Left lung (tissue), 10 donors: ENCODE results near the gene ARMH2. TPM values are rescaled to one million over a fixed set of nuclear protein-coding genes. Genes with fewer than 3 reads are reported as not detected.

Experiments used
- ATAC-seq: fragments of 200-7000 bp; cut with Tn5 transposase; one replicate; pipeline ENCODE4 v1.9.1; 2020; ENCODE audit warnings: moderate library complexity
- DNase-seq, 4 donors: peaks; one replicate each; pipeline ENCODE4 v3.0.0-alpha.2; 2013 to 2020
- H3K27ac ChIP-seq, 2 donors: fragments of 200-600 bp; sonication (generic) in 1 of 2; one replicate each; pipeline versions ENCODE4 v1.5.0 to v1.8.0; 2020 to 2021
- H3K27me3 ChIP-seq, 2 donors: fragments of 200-600 bp; sonication (generic) in 1 of 2; one replicate each; pipeline versions ENCODE4 v1.5.0 to v1.8.0; 2020 to 2021
- H3K36me3 ChIP-seq, 2 donors: fragments of 200-600 bp; sonication (generic) in 1 of 2; one replicate each; pipeline versions ENCODE4 v1.5.0 to v1.8.0; 2020 to 2021
- H3K4me1 ChIP-seq, 2 donors: fragments of 200-600 bp; one replicate each; pipeline ENCODE4 v1.8.0; 2021
- H3K4me3 ChIP-seq, 2 donors: fragments of 200-600 bp; sonication (generic) in 1 of 2; one replicate each; pipeline versions ENCODE4 v1.5.0 to v1.8.0; 2020 to 2021; ENCODE audit warnings: mild to moderate bottlenecking in 1 of 2
- H3K9me3 ChIP-seq, 2 donors: fragments of 200-600 bp; sonication (generic) in 1 of 2; one replicate each; pipeline versions ENCODE4 v1.5.0 to v1.8.0; 2020 to 2021
- intact Hi-C, 2 donors: fragments of 100-400 bp; cut with DNase I; formaldehyde crosslinking; loops; one replicate each; pipeline versions ENCODE4 v1.11.2 to v1.14.2; 2022
- polyA plus RNA-seq, 6 donors: library from polyadenylated mRNA; unstranded; fragments of 120-200 nt; gene quantifications; one replicate each; pipeline ENCODE4 v1.2.1, GENCODE V29; 2013; ENCODE audit not compliant: insufficient read length in 6 of 6
- total RNA-seq, 2 donors: library from RNA; stranded (reverse); fragmentation: NEBNext Ultra II Directional; extraction: Animal tissue kit (Norgen Biotek cat#: 25700); gene quantifications; one replicate each; pipeline ENCODE4 v1.2.1, GENCODE V29; 2021
- TF ChIP-seq, protein P1 (sequence below), 2 donors: fragments of 200-600 bp; sonication (generic) in 1 of 2; IDR thresholded peaks; one replicate each; pipeline versions ENCODE4 v1.5.0 to v1.8.0; 2021; ENCODE audit warnings: antibody characterized with exemption in 2 of 2
- donor health status: DM: no; HTN: yes; CAD: no.
- donor health status: DM: no; HTN: no; CAD: no.

The ARMH2 gene
- total and polyA plus RNA-seq, 8 donors: 0.40 to 0.72 (median 0.50) TPM; not detected in 5

DNA sequence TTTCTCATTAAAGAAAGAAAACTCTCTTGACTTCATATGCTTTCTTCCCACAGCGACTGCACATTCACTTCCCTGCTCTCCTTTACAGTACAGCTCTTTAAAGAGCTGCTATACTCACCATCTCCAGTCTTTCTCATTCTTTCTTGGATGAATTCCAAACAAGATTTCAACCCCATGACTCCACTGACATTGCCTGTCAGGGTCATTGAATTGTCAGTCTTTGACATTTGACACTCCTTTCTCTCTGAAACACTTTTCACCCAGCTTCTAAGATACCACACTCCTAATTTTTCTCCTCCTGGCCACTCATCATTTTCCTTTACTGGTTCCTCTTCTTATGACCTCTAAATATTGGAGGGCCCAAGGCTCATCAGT is 811 bp upstream of the ARMH2 start:
- Histone ChIP-seq H3K27me3 (no peaks in the 10 kb centered on the region), H3K4me3 (no peak overlapping the region), H3K9me3 (no peaks in the 10 kb centered on the region), H3K27ac (no peak overlapping the region), H3K36me3 (peaks cover 0 to 20% of the 10 kb centered on the region in 2 donors), H3K4me1 (no peaks in the 10 kb centered on the region)
- ATAC-seq (no peak), DNase-seq (no peak)
- intact Hi-C loops: no loop called here
- TF ChIP-seq, protein P1, sequence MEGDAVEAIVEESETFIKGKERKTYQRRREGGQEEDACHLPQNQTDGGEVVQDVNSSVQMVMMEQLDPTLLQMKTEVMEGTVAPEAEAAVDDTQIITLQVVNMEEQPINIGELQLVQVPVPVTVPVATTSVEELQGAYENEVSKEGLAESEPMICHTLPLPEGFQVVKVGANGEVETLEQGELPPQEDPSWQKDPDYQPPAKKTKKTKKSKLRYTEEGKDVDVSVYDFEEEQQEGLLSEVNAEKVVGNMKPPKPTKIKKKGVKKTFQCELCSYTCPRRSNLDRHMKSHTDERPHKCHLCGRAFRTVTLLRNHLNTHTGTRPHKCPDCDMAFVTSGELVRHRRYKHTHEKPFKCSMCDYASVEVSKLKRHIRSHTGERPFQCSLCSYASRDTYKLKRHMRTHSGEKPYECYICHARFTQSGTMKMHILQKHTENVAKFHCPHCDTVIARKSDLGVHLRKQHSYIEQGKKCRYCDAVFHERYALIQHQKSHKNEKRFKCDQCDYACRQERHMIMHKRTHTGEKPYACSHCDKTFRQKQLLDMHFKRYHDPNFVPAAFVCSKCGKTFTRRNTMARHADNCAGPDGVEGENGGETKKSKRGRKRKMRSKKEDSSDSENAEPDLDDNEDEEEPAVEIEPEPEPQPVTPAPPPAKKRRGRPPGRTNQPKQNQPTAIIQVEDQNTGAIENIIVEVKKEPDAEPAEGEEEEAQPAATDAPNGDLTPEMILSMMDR (IDR thresholded peaks at IDR 0.05): no peak

DNA sequence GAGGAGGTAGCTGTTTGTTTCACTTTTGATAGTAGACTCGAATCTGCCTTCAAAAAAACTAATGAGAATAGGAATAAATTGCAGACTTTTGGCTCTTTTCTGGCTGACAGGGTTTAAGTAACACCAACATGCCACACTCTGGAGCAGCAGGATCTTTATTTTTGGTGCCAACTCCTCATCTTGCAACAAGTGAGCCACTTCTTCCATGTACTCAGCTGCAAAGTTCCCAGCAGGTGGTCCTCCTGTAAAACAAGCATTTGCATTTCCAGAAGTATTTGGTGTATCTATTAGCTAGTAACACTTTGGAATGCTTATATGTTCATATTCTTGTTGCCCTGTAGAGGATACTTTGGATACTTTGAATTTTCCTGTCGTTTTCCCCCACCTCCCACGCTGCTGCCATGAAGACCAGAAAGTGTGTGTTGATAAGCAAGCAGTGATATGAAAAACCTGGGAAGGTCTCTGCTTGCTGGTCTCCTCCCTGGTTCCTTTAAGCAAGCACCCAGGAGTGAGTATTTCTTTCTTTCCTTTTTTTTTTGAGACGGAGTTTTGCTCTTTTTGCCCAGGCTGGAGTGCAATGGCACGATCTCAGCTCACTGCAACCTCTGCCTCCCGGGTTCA is 1.0 kb downstream of the ARMH2 start:
- Histone ChIP-seq H3K27ac (no peak overlapping the region), H3K4me3 (no peak overlapping the region), H3K9me3 (no peaks in the 10 kb centered on the region), H3K27me3 (no peaks in the 10 kb centered on the region), H3K4me1 (no peaks in the 10 kb centered on the region), H3K36me3 (peaks cover 0 to 10% of the 10 kb centered on the region in 2 donors)
- TF ChIP-seq, protein P1 (IDR thresholded peaks at IDR 0.05): no peak
- intact Hi-C loops: no loop called here
- ATAC-seq (no peak), DNase-seq (no peak)

DNA sequence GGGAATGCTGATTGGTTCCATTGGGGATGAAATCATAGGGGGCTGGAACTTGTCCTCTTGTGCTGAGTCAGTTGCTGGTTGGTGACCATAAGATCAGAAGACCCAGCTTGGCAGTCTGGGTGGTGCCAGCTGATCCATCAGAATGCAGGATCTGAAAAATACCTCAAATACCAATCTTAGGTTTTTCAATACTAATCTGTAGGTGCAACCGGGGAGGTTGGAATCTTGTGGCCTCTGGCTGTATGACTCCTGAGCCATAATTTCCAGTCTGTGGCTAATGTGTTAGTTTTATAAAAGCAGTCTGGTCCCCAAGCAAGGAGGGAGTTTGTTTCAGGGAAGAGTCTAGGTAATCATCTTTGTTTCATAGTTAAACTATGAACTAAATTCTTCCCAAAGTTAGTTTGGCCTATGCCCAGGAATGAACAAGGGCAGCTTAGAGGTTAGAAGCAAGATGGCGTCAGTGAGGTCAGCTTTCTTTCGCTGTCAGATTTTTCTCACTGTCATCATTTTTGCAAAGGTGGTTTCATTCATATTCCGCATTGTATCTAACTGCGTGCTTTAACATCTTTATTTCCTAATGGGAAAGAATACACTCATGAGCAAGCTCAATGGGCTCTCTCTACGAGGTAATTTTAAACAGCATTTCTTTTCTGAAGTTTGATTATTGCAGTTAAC is 2.0 kb downstream of the ARMH2 start:
- Histone ChIP-seq H3K27me3 (no peaks in the 10 kb centered on the region), H3K9me3 (no peaks in the 10 kb centered on the region), H3K4me3 (no peak overlapping the region), H3K4me1 (no peaks in the 10 kb centered on the region), H3K27ac (no peak overlapping the region), H3K36me3 (peaks cover 0 to under 1% of the 10 kb centered on the region in 2 donors)
- intact Hi-C loops: no loop called here
- no peak for ATAC-seq
- TF ChIP-seq, protein P1 (IDR thresholded peaks at IDR 0.05): no peak
- no peak for DNase-seq

DNA sequence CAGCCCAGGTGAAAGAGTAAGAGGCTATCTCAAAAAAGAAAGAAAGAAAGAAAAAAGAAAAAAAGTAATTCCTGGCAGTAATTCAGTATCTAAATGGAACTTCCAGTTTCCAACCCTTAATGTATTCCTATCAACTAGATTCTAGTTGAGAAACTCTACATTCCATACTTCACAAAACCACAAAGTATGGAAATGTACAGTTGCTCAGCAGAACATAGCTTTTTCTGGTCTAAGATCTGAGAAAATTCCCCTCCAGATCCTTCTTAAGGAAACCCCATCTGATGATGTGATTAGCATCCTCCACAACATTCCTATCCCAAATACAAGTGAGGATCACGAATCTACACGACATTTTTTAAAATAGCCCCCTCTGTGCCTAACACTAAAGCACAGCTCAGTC is 3.6 kb downstream of the ARMH2 start:
- Histone ChIP-seq H3K27me3 (no peaks in the 10 kb centered on the region), H3K36me3 (no peaks in the 10 kb centered on the region), H3K27ac (no peak overlapping the region), H3K9me3 (no peaks in the 10 kb centered on the region), H3K4me1 (no peaks in the 10 kb centered on the region), H3K4me3 (no peak overlapping the region)
- no peak for ATAC-seq
- intact Hi-C loops: no loop called here
- TF ChIP-seq, protein P1 (IDR thresholded peaks at IDR 0.05): no peak
- no peak for DNase-seq

DNA sequence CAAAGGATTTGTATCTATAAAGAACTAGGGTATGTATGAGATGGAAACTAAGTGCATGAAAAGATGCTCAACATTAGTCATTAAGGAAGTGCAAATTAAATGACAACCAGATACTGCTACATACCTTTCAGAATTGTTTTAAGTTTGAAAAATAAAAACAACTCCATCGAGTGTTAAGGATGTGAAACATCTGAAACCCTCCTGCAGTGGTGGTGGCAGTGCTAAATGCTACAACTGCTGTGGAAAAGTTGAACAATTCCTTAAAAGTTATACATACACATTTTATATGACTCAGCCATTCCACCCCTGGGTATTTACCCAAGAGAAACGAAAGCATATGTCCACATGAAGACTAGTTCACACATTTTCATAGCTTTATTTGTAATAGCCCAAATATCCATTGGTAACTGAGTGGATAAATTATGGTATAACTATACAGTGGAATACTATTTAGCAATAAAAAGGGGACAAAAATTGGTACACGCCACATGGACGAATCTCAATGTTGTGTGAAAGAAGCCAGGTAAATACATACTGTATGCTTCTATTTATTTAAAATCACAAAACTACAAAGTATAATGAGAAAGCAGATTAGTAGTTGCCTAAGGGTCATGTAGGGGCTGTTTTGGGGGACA is 10.6 kb downstream of the ARMH2 start:
- no peak for DNase-seq
- no peak for ATAC-seq
- Histone ChIP-seq H3K9me3 (no peaks in the 10 kb centered on the region), H3K27ac (no peak overlapping the region), H3K4me1 (no peaks in the 10 kb centered on the region), H3K27me3 (no peaks in the 10 kb centered on the region), H3K36me3 (peaks cover 0 to 42% of the 10 kb centered on the region in 2 donors), H3K4me3 (no peak overlapping the region)
- TF ChIP-seq, protein P1 (IDR thresholded peaks at IDR 0.05): no peak
- intact Hi-C loops: no loop called here
